ENCODE results near the gene CIRBP. TPM values are rescaled to one million over a fixed set of nuclear protein-coding genes. Genes with fewer than 3 reads are reported as not detected.

CIRBP gene
- total and polyA plus RNA-seq, 2 of the 13 experiments (the other 11 are each of a cell fraction or from before 2014, with no cell fraction given), result 133 to 140 TPM

DNA sequence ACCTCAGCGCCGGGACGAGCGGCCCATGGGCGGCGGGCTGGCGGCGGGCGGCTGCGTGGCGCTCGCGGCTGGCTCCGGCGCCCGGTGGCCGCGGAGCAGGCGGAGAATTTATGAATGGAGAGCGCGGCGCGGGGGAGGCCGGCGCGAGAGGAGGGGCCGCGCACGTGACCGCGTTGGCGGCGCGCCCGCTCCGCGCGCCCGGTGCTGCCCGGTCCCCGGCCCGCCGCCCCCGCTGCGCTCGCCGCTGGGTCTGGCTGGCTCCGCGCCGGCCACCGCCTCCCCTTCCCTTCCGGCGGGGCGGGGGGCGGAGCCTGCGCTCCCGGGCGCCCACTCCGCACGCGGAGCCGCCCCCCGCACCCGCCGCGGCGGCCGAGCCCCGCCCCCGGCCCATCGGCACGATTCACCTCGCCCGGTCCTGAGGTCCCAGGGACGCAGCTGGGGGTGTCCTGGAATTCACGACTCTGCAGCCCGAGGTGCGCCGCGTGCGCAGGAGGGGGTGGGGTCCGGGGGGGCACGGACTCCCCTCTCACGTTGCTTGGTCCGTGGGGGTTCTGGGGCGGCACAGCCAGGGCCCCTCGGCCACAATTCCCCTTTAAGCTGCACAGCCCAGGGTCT is 31.3 kb upstream of the CIRBP start, which contains the start of gene CBARP (continued):
- TF ChIP-seq SNAPC4 (CRISPR knock-in tag; IDR thresholded peaks at IDR 0.05) (no peak), NFE2 (CRISPR knock-in tag; IDR thresholded peaks at IDR 0.05) (no peak), HOXD1 (CRISPR knock-in tag; IDR thresholded peaks at IDR 0.05) (no peak), NONO (IDR thresholded peaks at IDR 0.05) (no peak), NONO (CRISPR knock-in tag; conservative IDR thresholded peaks at IDR 0.05) (no peak), ZNF784 (CRISPR knock-in tag; IDR thresholded peaks at IDR 0.05; ENCODE audit: borderline replicate concordance) (no peak), MED8 (CRISPR knock-in tag; IDR thresholded peaks at IDR 0.05; ENCODE audit: insufficient replicate concordance) (no peak), SOX5 (CRISPR knock-in tag; IDR thresholded peaks at IDR 0.05; ENCODE audit: borderline replicate concordance) (no peak), ZC3H13 (CRISPR knock-in tag; IDR thresholded peaks at IDR 0.05) (no peak), AKAP8 (CRISPR knock-in tag; IDR thresholded peaks at IDR 0.05) (no peak), ARID4A (CRISPR knock-in tag; IDR thresholded peaks at IDR 0.05; ENCODE audit: borderline replicate concordance) (peak; percentile 43; the same call in 1 of the 2 replicates), NR1H2 (CRISPR knock-in tag; IDR thresholded peaks at IDR 0.05; ENCODE audit: borderline replicate concordance, low read depth) (no peak), ZNF776 (CRISPR knock-in tag; IDR thresholded peaks at IDR 0.05) (no peak), SNAPC5 (CRISPR knock-in tag; IDR thresholded peaks at IDR 0.05; ENCODE audit: borderline replicate concordance) (no peak), KLF11 (CRISPR knock-in tag; IDR thresholded peaks at IDR 0.05) (no peak), CBFB (CRISPR knock-in tag; IDR thresholded peaks at IDR 0.05) (no peak)
- TF ChIP-seq, protein P1, sequence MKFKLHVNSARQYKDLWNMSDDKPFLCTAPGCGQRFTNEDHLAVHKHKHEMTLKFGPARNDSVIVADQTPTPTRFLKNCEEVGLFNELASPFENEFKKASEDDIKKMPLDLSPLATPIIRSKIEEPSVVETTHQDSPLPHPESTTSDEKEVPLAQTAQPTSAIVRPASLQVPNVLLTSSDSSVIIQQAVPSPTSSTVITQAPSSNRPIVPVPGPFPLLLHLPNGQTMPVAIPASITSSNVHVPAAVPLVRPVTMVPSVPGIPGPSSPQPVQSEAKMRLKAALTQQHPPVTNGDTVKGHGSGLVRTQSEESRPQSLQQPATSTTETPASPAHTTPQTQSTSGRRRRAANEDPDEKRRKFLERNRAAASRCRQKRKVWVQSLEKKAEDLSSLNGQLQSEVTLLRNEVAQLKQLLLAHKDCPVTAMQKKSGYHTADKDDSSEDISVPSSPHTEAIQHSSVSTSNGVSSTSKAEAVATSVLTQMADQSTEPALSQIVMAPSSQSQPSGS (CRISPR knock-in tag; IDR thresholded peaks at IDR 0.05), result no peak
- TF ChIP-seq, protein P2, sequence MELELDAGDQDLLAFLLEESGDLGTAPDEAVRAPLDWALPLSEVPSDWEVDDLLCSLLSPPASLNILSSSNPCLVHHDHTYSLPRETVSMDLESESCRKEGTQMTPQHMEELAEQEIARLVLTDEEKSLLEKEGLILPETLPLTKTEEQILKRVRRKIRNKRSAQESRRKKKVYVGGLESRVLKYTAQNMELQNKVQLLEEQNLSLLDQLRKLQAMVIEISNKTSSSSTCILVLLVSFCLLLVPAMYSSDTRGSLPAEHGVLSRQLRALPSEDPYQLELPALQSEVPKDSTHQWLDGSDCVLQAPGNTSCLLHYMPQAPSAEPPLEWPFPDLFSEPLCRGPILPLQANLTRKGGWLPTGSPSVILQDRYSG (CRISPR knock-in tag; IDR thresholded peaks at IDR 0.05), result no peak

Measured in HepG2 (cell line).